Panc1 (cell line): ENCODE measurements around the gene OR52K2.

Source experiments
- CTCF ChIP-seq: fragments of 450-650 bp; IDR thresholded peaks from 2 replicates; pipeline ENCODE4 v1.5.1; 2017; ENCODE audit warnings: mild to moderate bottlenecking
- REST ChIP-seq, 2 experiments: IDR thresholded peaks; 2 replicates each; pipeline ENCODE4 v1.6.1; 2011 to 2012; ENCODE audit warnings: low read depth in 2 of 2, control low read depth in 1 of 2, low read length in 1 of 2, mild to moderate bottlenecking in 1 of 2, moderate library complexity in 1 of 2; ENCODE audit not compliant: insufficient read depth in 1 of 2
- TCF7L2 ChIP-seq: IDR thresholded peaks from 2 replicates; pipeline ENCODE4 v1.6.1; 2011; ENCODE audit warnings: mild to moderate bottlenecking, low read depth, low read length, inconsistent platforms

GRCh38 chr11:4453118-4453517 lies 4.0 kb downstream of the OR52K2 start:
- TF ChIP-seq CTCF (no peak), TCF7L2 (no peak), REST (IDR thresholded peaks at IDR 0.05; ENCODE audit: insufficient read depth in 1 of 2, low read depth in 2 of 2, low read length in 1 of 2) (no peak)
